ENCODE data around the gene UXS1.

GRCh38 chr2:106106622-106107508 lies 87.2 kb downstream of the UXS1 start:
- TF ChIP-seq, protein P1, sequence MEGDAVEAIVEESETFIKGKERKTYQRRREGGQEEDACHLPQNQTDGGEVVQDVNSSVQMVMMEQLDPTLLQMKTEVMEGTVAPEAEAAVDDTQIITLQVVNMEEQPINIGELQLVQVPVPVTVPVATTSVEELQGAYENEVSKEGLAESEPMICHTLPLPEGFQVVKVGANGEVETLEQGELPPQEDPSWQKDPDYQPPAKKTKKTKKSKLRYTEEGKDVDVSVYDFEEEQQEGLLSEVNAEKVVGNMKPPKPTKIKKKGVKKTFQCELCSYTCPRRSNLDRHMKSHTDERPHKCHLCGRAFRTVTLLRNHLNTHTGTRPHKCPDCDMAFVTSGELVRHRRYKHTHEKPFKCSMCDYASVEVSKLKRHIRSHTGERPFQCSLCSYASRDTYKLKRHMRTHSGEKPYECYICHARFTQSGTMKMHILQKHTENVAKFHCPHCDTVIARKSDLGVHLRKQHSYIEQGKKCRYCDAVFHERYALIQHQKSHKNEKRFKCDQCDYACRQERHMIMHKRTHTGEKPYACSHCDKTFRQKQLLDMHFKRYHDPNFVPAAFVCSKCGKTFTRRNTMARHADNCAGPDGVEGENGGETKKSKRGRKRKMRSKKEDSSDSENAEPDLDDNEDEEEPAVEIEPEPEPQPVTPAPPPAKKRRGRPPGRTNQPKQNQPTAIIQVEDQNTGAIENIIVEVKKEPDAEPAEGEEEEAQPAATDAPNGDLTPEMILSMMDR (IDR thresholded peaks at IDR 0.05), result no peak
- TF ChIP-seq POLR2A (IDR thresholded peaks at IDR 0.05), result no peak
